ENCODE data around the gene MRPL16. TPM values are rescaled to one million over a fixed set of nuclear protein-coding genes. Genes with fewer than 3 reads are reported as not detected.

MRPL16 gene
- total RNA-seq, 6 experiments from 2014 or later = 45.7 to 51.0 (median 48.6) TPM

GRCh38 chr11:59841514-59841913 lies 30.9 kb upstream of the MRPL16 start:
- H3K9me3 Mint-ChIP-seq = no peaks in the 10 kb centered on the region
- no peak for TF ChIP-seq CTCF (IDR thresholded peaks at IDR 0.05)
- no peaks in the 10 kb centered on the region for H3K4me1 Mint-ChIP-seq (ENCODE audit: low read depth)
- no peak for DNase-seq
- H3K4me3 Mint-ChIP-seq = no peak overlapping the region
- peaks cover 5% of the 10 kb centered on the region for H3K27me3 Mint-ChIP-seq (ENCODE audit: insufficient read depth)
- no peaks in the 10 kb centered on the region for H3K36me3 Mint-ChIP-seq (ENCODE audit: low read depth)
- no peak overlapping the region for H3K27ac Mint-ChIP-seq

GRCh38 chr11:59839615-59840014 lies 29.0 kb upstream of the MRPL16 start:
- H3K27ac Mint-ChIP-seq = no peak overlapping the region
- no peak for TF ChIP-seq CTCF (IDR thresholded peaks at IDR 0.05)

GRCh38 chr11:59833602-59834001 lies 23.0 kb upstream of the MRPL16 start:
- no peak for TF ChIP-seq CTCF (IDR thresholded peaks at IDR 0.05)
- Mint-ChIP-seq H3K4me3 (no peak overlapping the region), H3K27me3 (ENCODE audit: insufficient read depth) (no peaks in the 10 kb centered on the region; the same call in 1 of the 2 replicates), H3K4me1 (ENCODE audit: low read depth) (peaks cover 6% of the 10 kb centered on the region; the same call in 1 of the 2 replicates), H3K27ac (no peak overlapping the region), H3K9me3 (no peaks in the 10 kb centered on the region), H3K36me3 (ENCODE audit: low read depth) (no peaks in the 10 kb centered on the region)
- no peak for DNase-seq

More at GRCh38 chr11:59839615-59840014, 29.0 kb upstream of the MRPL16 start:
- Mint-ChIP-seq H3K4me1 (ENCODE audit: low read depth) (no peaks in the 10 kb centered on the region), H3K9me3 (no peaks in the 10 kb centered on the region), H3K36me3 (ENCODE audit: low read depth) (no peaks in the 10 kb centered on the region), H3K27me3 (ENCODE audit: insufficient read depth) (peaks cover 2% of the 10 kb centered on the region; the same call in 1 of the 2 replicates), H3K4me3 (no peak overlapping the region)
- no peak for DNase-seq

GRCh38 chr11:59829358-59829757 lies 18.8 kb upstream of the MRPL16 start:
- no peak overlapping the region for H3K27ac Mint-ChIP-seq
- no peaks in the 10 kb centered on the region for H3K36me3 Mint-ChIP-seq (ENCODE audit: low read depth)
- peaks cover 6% of the 10 kb centered on the region; the same call in 1 of the 2 replicates for H3K4me1 Mint-ChIP-seq (ENCODE audit: low read depth)
- no peaks in the 10 kb centered on the region; the same call in 1 of the 2 replicates for H3K27me3 Mint-ChIP-seq (ENCODE audit: insufficient read depth)
- no peaks in the 10 kb centered on the region for H3K9me3 Mint-ChIP-seq
- no peak for DNase-seq
- no peak for TF ChIP-seq CTCF (IDR thresholded peaks at IDR 0.05)
- no peak overlapping the region for H3K4me3 Mint-ChIP-seq

- TF ChIP-seq CTCF (IDR thresholded peaks at IDR 0.05) = peak; percentile 77
- Mint-ChIP-seq H3K4me1 (ENCODE audit: low read depth) (peaks cover 6% of the 10 kb centered on the region), H3K9me3 (no peaks in the 10 kb centered on the region), H3K27ac (no peak overlapping the region), H3K27me3 (ENCODE audit: insufficient read depth) (no peaks in the 10 kb centered on the region), H3K36me3 (ENCODE audit: low read depth) (no peaks in the 10 kb centered on the region), H3K4me3 (peak overlapping the region; percentile 0; the same call in 1 of the 2 replicates)
- peak; percentile 64 for DNase-seq
Observed at GRCh38 chr11:59822989-59823566, 12.5 kb upstream of the MRPL16 start.
